ENCODE results near the gene SPRED2.

DNA sequence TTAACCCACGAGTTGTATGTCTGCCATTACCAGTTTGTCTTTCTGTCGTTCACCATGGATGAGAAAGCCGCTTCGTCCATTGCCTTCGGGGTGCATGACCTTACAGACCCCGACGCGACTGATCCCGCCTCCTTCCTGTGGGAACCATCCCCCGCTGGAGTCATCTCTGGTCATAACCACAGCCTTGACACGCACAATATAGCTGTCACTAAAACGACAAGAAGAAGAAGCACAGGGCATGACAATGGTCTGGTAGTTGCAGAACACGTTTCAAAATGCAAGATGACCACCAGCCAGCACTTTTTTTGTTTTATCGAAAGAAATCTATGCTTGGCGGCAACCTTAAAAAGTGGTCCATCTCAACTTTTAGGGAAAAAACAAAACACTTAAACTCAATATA lies 87.7 kb downstream of the SPRED2 start:
- no peak for TF ChIP-seq EZH2phosphoT487 (IDR thresholded peaks at IDR 0.05; ENCODE audit: low read depth)
- TF ChIP-seq, protein P1, sequence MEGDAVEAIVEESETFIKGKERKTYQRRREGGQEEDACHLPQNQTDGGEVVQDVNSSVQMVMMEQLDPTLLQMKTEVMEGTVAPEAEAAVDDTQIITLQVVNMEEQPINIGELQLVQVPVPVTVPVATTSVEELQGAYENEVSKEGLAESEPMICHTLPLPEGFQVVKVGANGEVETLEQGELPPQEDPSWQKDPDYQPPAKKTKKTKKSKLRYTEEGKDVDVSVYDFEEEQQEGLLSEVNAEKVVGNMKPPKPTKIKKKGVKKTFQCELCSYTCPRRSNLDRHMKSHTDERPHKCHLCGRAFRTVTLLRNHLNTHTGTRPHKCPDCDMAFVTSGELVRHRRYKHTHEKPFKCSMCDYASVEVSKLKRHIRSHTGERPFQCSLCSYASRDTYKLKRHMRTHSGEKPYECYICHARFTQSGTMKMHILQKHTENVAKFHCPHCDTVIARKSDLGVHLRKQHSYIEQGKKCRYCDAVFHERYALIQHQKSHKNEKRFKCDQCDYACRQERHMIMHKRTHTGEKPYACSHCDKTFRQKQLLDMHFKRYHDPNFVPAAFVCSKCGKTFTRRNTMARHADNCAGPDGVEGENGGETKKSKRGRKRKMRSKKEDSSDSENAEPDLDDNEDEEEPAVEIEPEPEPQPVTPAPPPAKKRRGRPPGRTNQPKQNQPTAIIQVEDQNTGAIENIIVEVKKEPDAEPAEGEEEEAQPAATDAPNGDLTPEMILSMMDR (IDR thresholded peaks at IDR 0.05; ENCODE audit: low read depth, low read length) = no peak
